Measurements from ENCODE around the gene SAE1. TPM values are rescaled to one million over a fixed set of nuclear protein-coding genes. Genes with fewer than 3 reads are reported as not detected.

The SAE1 gene
- total and polyA plus RNA-seq, 10 of the 15 experiments (the other 5 are each of a cell fraction or from before 2014, with no cell fraction given) = 62.0 to 246 (median 148) TPM

GRCh38 chr19:47230054-47230920 lies 99.7 kb downstream of the SAE1 start (continued):
- TF ChIP-seq NFYB (IDR thresholded peaks at IDR 0.05; ENCODE audit: insufficient read depth, low read depth, low read length) (0 out of 2 replicates have a peak, but pooled peaks have one; percentile 31), EED (IDR thresholded peaks at IDR 0.05; ENCODE audit: low read depth) (no peak), ZNF384 (IDR thresholded peaks at IDR 0.05; ENCODE audit: borderline replicate concordance, low read depth, low read length) (no peak), ZBED1 (IDR thresholded peaks at IDR 0.05; ENCODE audit: borderline replicate concordance) (no peak), E2F8 (IDR thresholded peaks at IDR 0.05; ENCODE audit: low read depth, partially characterized antibody) (no peak), SMAD1 (IDR thresholded peaks at IDR 0.05; ENCODE audit: low read depth, partially characterized antibody) (no peak), GATAD2B (conservative IDR thresholded peaks at IDR 0.05; ENCODE audit: low read depth) (peak; percentile 40; the same call in 1 of the 2 replicates), E4F1 (IDR thresholded peaks at IDR 0.05; ENCODE audit: borderline replicate concordance, partially characterized antibody) (no peak), PKNOX1 (IDR thresholded peaks at IDR 0.05) (peak; percentile 20; the same call in 1 of the 2 replicates), REST (IDR thresholded peaks at IDR 0.05; ENCODE audit: low read depth, low read length) (no peak), RCOR1 (conservative IDR thresholded peaks at IDR 0.05; ENCODE audit: low read depth, low read length) (no peak), IRF3 (IDR thresholded peaks at IDR 0.05) (no peak), ZNF207 (IDR thresholded peaks at IDR 0.05; ENCODE audit: borderline replicate concordance) (0 out of 2 replicates have a peak, but pooled peaks have one; percentile 1)

Data from GM12878 (cell line).